ENCODE data around the gene SURF1.
"Not testable (repeated sequence)": the region's sequence is repeated elsewhere in the genome, so short reads cannot be mapped to it uniquely, and the experiment has no call there.

Gene SURF1

GRCh38 chr9:133321411-133321935, 34.8 kb downstream of the SURF1 start:
- DNase-seq (ENCODE audit: low read depth): no peak

- DNase-seq (ENCODE audit: low read depth): no peak
Observed at GRCh38 chr9:133320421-133320881, 35.8 kb downstream of the SURF1 start.

GRCh38 chr9:133317551-133317950, 38.7 kb downstream of the SURF1 start:
- DNase-seq (ENCODE audit: low read depth): not testable (repeated sequence)

GRCh38 chr9:133315997-133316396, 40.3 kb downstream of the SURF1 start:
- no peak for DNase-seq (ENCODE audit: low read depth)

- DNase-seq (ENCODE audit: low read depth): no peak
Observed at GRCh38 chr9:133309608-133310007, 46.7 kb downstream of the SURF1 start.

GRCh38 chr9:133307301-133307700, 49.0 kb downstream of the SURF1 start:
- no peak for DNase-seq (ENCODE audit: low read depth)

- no peak for DNase-seq (ENCODE audit: low read depth)
Observed at GRCh38 chr9:133306242-133307204, 49.8 kb downstream of the SURF1 start.

- DNase-seq (ENCODE audit: low read depth): no peak
Observed at GRCh38 chr9:133305731-133306130, 50.6 kb downstream of the SURF1 start.

GRCh38 chr9:133304477-133305377, 51.6 kb downstream of the SURF1 start:
- no peak for DNase-seq (ENCODE audit: low read depth)

- DNase-seq (ENCODE audit: low read depth): no peak
Observed at GRCh38 chr9:133304158-133304470, 52.2 kb downstream of the SURF1 start.

GRCh38 chr9:133303266-133304157, 52.8 kb downstream of the SURF1 start:
- no peak for DNase-seq (ENCODE audit: low read depth)
